ENCODE measurements around the gene KLHL18.

Gene KLHL18

GRCh38 chr3:47273564-47273963, 9.2 kb upstream of the KLHL18 start:
- TF ChIP-seq, protein P1, sequence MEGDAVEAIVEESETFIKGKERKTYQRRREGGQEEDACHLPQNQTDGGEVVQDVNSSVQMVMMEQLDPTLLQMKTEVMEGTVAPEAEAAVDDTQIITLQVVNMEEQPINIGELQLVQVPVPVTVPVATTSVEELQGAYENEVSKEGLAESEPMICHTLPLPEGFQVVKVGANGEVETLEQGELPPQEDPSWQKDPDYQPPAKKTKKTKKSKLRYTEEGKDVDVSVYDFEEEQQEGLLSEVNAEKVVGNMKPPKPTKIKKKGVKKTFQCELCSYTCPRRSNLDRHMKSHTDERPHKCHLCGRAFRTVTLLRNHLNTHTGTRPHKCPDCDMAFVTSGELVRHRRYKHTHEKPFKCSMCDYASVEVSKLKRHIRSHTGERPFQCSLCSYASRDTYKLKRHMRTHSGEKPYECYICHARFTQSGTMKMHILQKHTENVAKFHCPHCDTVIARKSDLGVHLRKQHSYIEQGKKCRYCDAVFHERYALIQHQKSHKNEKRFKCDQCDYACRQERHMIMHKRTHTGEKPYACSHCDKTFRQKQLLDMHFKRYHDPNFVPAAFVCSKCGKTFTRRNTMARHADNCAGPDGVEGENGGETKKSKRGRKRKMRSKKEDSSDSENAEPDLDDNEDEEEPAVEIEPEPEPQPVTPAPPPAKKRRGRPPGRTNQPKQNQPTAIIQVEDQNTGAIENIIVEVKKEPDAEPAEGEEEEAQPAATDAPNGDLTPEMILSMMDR (IDR thresholded peaks at IDR 0.05; ENCODE audit: low read depth, low read length, missing control alignments) = no peak
- in situ Hi-C loops (cut with HindIII; ENCODE audit: low sequenced_read_pairs) = no loop called here
- no peak for DNase-seq (ENCODE audit: low read depth)
- H3K4me3 ChIP-seq (ENCODE audit: low read depth, low read length) = no peak overlapping the region

DNA sequence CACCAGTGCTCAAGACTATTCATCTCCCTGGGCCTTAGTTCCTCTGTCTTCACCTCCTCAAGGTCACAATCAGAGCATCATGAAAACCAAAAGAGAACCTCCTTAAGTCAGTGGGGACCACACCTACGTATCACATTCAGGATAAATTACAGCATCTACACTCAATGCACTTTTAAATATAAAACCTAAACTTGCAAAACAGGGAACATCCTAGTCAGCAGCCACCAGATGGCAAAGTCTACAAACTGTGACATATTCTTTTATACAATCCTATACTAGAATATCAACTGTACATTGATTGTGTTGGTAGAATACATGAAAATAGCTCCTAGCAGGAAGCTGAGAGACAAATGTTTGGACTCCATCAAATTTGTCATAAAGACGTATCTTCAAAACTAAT, 8.1 kb upstream of the KLHL18 start:
- TF ChIP-seq, protein P1 (IDR thresholded peaks at IDR 0.05; ENCODE audit: low read depth, low read length, missing control alignments) = no peak
- DNase-seq (ENCODE audit: low read depth) = no peak
- no peak overlapping the region for H3K4me3 ChIP-seq (ENCODE audit: low read depth, low read length)
- in situ Hi-C loops (cut with HindIII; ENCODE audit: low sequenced_read_pairs) = no loop called here

DNA sequence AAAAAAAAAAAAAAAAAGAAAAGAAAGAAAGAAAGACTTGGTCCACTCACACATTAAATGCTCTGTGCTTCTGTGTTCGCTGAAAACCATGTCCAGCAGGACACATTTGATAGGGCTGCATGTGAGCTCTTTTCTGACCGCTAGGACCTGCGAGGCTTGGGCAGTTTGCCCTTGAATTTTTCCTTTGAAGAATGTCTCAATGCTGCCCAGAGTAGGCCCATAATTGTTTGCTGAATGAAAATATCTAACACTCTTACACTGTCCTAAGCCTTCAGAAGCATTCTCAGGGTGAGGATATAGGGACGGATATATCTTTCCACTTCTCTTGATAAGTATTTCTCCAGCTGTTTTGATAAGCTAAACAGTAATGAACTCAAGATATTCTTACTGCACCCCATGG, 6.2 kb upstream of the KLHL18 start:
- TF ChIP-seq, protein P1 (IDR thresholded peaks at IDR 0.05; ENCODE audit: low read depth, low read length, missing control alignments) = no peak
- in situ Hi-C loops (cut with HindIII; ENCODE audit: low sequenced_read_pairs) = no loop called here
- DNase-seq (ENCODE audit: low read depth) = no peak
- H3K4me3 ChIP-seq (ENCODE audit: low read depth, low read length) = no peak overlapping the region

GRCh38 chr3:47280519-47280918, 2.2 kb upstream of the KLHL18 start:
- TF ChIP-seq, protein P1 (IDR thresholded peaks at IDR 0.05; ENCODE audit: low read depth, low read length, missing control alignments) = no peak
- DNase-seq (ENCODE audit: low read depth) = no peak
- in situ Hi-C loops (cut with HindIII; ENCODE audit: low sequenced_read_pairs) = no loop called here
- no peak overlapping the region for H3K4me3 ChIP-seq (ENCODE audit: low read depth, low read length)

DNA sequence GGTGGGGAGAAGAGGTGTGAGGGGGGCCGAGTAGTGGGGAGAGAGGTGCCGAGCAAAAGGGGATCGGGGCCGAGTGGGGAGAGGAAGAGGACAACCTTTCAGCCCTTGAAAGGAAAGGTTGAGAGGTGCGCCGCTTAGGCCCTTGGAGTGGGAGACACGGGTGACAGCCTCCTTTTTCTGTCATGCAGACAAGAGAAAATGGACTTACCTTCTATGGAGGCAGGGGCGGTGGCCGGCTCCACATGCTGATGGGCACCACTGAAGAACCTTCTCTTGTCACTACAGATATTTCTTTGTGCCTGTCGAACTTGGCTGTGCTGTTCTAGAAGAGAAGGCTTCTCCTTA, 421 bp downstream of the KLHL18 start:
- no peak for DNase-seq (ENCODE audit: low read depth)
- TF ChIP-seq, protein P1 (IDR thresholded peaks at IDR 0.05; ENCODE audit: low read depth, low read length, missing control alignments) = no peak
- H3K4me3 ChIP-seq (ENCODE audit: low read depth, low read length) = peak overlapping the region; percentile 85
- in situ Hi-C loops (cut with HindIII; ENCODE audit: low sequenced_read_pairs) = no loop called here

GRCh38 chr3:47283591-47284364, 1.0 kb downstream of the KLHL18 start:
- in situ Hi-C loops (cut with HindIII; ENCODE audit: low sequenced_read_pairs) = no loop called here
- DNase-seq (ENCODE audit: low read depth) = peak; percentile 26
- TF ChIP-seq, protein P1 (IDR thresholded peaks at IDR 0.05; ENCODE audit: low read depth, low read length, missing control alignments) = no peak
- H3K4me3 ChIP-seq (ENCODE audit: low read depth, low read length) = peak overlapping the region; percentile 85
